Rectal smooth muscle tissue (tissue), 1 donor: ENCODE results near the gene VAV2.

Experiments used
- H3K27ac ChIP-seq: one replicate; pipeline ENCODE4 v1.7.0; 2013; ENCODE audit warnings: low read depth, low read length, inconsistent platforms
- H3K27me3 ChIP-seq: one replicate; pipeline ENCODE4 v1.7.0; 2013; ENCODE audit warnings: low read length; ENCODE audit not compliant: control insufficient read depth, insufficient read depth
- H3K36me3 ChIP-seq: one replicate; pipeline ENCODE4 v1.7.0; 2013; ENCODE audit warnings: low read length; ENCODE audit not compliant: control insufficient read depth, insufficient read depth
- H3K4me1 ChIP-seq: one replicate; pipeline ENCODE4 v1.7.0; 2013; ENCODE audit warnings: low read length; ENCODE audit not compliant: control insufficient read depth, insufficient read depth
- H3K4me3 ChIP-seq: one replicate; pipeline ENCODE4 v1.7.0; 2013; ENCODE audit warnings: low read length
- H3K9ac ChIP-seq: one replicate; pipeline ENCODE4 v1.7.0; 2013; ENCODE audit warnings: low read length

The VAV2 gene

GRCh38 chr9:133803745-133804144, 188.4 kb downstream of the VAV2 start:
- Histone ChIP-seq H3K27me3 (no peaks in the 10 kb centered on the region), H3K9ac (no peak overlapping the region), H3K36me3 (no peaks in the 10 kb centered on the region), H3K4me1 (no peaks in the 10 kb centered on the region), H3K4me3 (no peak overlapping the region), H3K27ac (no peak overlapping the region)

- no peak overlapping the region for H3K9ac ChIP-seq
- no peaks in the 10 kb centered on the region for H3K36me3 ChIP-seq
- H3K4me3 ChIP-seq: no peak overlapping the region
- no peaks in the 10 kb centered on the region for H3K27me3 ChIP-seq
- H3K4me1 ChIP-seq: no peaks in the 10 kb centered on the region
- H3K27ac ChIP-seq: no peak overlapping the region
Measured at GRCh38 chr9:133803028-133803585, 189.0 kb downstream of the VAV2 start.

- no peaks in the 10 kb centered on the region for H3K4me1 ChIP-seq
- H3K4me3 ChIP-seq: no peak overlapping the region
- H3K27ac ChIP-seq: no peak overlapping the region
- no peak overlapping the region for H3K9ac ChIP-seq
- no peaks in the 10 kb centered on the region for H3K27me3 ChIP-seq
- no peaks in the 10 kb centered on the region for H3K36me3 ChIP-seq
Measured at GRCh38 chr9:133801739-133802138, 190.4 kb downstream of the VAV2 start.

- Histone ChIP-seq H3K4me3 (no peak overlapping the region), H3K9ac (no peak overlapping the region), H3K4me1 (no peaks in the 10 kb centered on the region), H3K27ac (no peak overlapping the region), H3K27me3 (no peaks in the 10 kb centered on the region), H3K36me3 (no peaks in the 10 kb centered on the region)
Measured at GRCh38 chr9:133800266-133800665, 191.9 kb downstream of the VAV2 start.

- no peaks in the 10 kb centered on the region for H3K4me1 ChIP-seq
- H3K9ac ChIP-seq: no peak overlapping the region
- H3K36me3 ChIP-seq: no peaks in the 10 kb centered on the region
- no peak overlapping the region for H3K27ac ChIP-seq
- no peak overlapping the region for H3K4me3 ChIP-seq
- H3K27me3 ChIP-seq: no peaks in the 10 kb centered on the region
Measured at GRCh38 chr9:133799716-133800115, 192.4 kb downstream of the VAV2 start.

- H3K27ac ChIP-seq: no peak overlapping the region
- no peaks in the 10 kb centered on the region for H3K27me3 ChIP-seq
- no peaks in the 10 kb centered on the region for H3K4me1 ChIP-seq
- no peaks in the 10 kb centered on the region for H3K36me3 ChIP-seq
- H3K9ac ChIP-seq: no peak overlapping the region
- H3K4me3 ChIP-seq: no peak overlapping the region
Measured at GRCh38 chr9:133799106-133799505, 193.0 kb downstream of the VAV2 start.

GRCh38 chr9:133798160-133798559, 194.0 kb downstream of the VAV2 start:
- no peaks in the 10 kb centered on the region for H3K36me3 ChIP-seq
- no peaks in the 10 kb centered on the region for H3K27me3 ChIP-seq
- no peak overlapping the region for H3K27ac ChIP-seq
- no peak overlapping the region for H3K4me3 ChIP-seq
- H3K4me1 ChIP-seq: no peaks in the 10 kb centered on the region
- no peak overlapping the region for H3K9ac ChIP-seq

- H3K9ac ChIP-seq: no peak overlapping the region
- H3K27ac ChIP-seq: no peak overlapping the region
- H3K4me3 ChIP-seq: no peak overlapping the region
- H3K27me3 ChIP-seq: no peaks in the 10 kb centered on the region
- H3K4me1 ChIP-seq: no peaks in the 10 kb centered on the region
- H3K36me3 ChIP-seq: no peaks in the 10 kb centered on the region
Measured at GRCh38 chr9:133797406-133798105, 194.6 kb downstream of the VAV2 start.

- Histone ChIP-seq H3K36me3 (no peaks in the 10 kb centered on the region), H3K4me1 (no peaks in the 10 kb centered on the region), H3K27me3 (no peaks in the 10 kb centered on the region), H3K9ac (no peak overlapping the region), H3K27ac (no peak overlapping the region), H3K4me3 (no peak overlapping the region)
Measured at GRCh38 chr9:133796562-133796961, 195.6 kb downstream of the VAV2 start.

- no peaks in the 10 kb centered on the region for H3K4me1 ChIP-seq
- H3K27me3 ChIP-seq: no peaks in the 10 kb centered on the region
- peaks cover 3% of the 10 kb centered on the region for H3K36me3 ChIP-seq
- H3K27ac ChIP-seq: no peak overlapping the region
- no peak overlapping the region for H3K4me3 ChIP-seq
- H3K9ac ChIP-seq: no peak overlapping the region
Measured at GRCh38 chr9:133795049-133795448, 197.1 kb downstream of the VAV2 start.

GRCh38 chr9:133794016-133794760, 197.9 kb downstream of the VAV2 start:
- Histone ChIP-seq H3K4me3 (no peak overlapping the region), H3K4me1 (no peaks in the 10 kb centered on the region), H3K9ac (no peak overlapping the region), H3K36me3 (peaks cover 3% of the 10 kb centered on the region), H3K27ac (no peak overlapping the region), H3K27me3 (no peaks in the 10 kb centered on the region)

GRCh38 chr9:133793471-133793870, 198.7 kb downstream of the VAV2 start:
- H3K27me3 ChIP-seq: no peaks in the 10 kb centered on the region
- H3K36me3 ChIP-seq: peaks cover 3% of the 10 kb centered on the region
- no peak overlapping the region for H3K27ac ChIP-seq
- no peak overlapping the region for H3K9ac ChIP-seq
- H3K4me1 ChIP-seq: no peaks in the 10 kb centered on the region
- H3K4me3 ChIP-seq: no peak overlapping the region
